HG02938 (cell line): ENCODE measurements around the gene ARHGEF5.
"Not testable (repeated sequence)": the region's sequence is repeated elsewhere in the genome, so short reads cannot be mapped to it uniquely, and the experiment has no call there.

Source experiments
- ATAC-seq: cut with Tn5 transposase; IDR thresholded peaks from one replicate; pipeline ENCODE4 v1.9.1; 2021; ENCODE audit warnings: mild to moderate bottlenecking, moderate library complexity; ENCODE audit not compliant: unreplicated experiment

The ARHGEF5 gene

GRCh38 chr7:144355176-144355822, at the start of gene ARHGEF5:
ARHGEF5 (plus strand) TSS chr7:144355402; CDS start chr7:144362670, 7,268 bp downstream.
- peak; percentile 79 for ATAC-seq

GRCh38 chr7:144309702-144310101, 45.5 kb upstream of the ARHGEF5 start:
- not testable (repeated sequence) for ATAC-seq

GRCh38 chr7:144311218-144311617, 44.0 kb upstream of the ARHGEF5 start:
- ATAC-seq, result not testable (repeated sequence)

GRCh38 chr7:144311872-144312469, 43.2 kb upstream of the ARHGEF5 start, which contains the start of gene OR2A1:
OR2A1 (plus strand) TSS chr7:144312419; CDS start chr7:144318125, 5,706 bp downstream.
- not testable (repeated sequence) for ATAC-seq

- ATAC-seq, result not testable (repeated sequence)
Measured at GRCh38 chr7:144317537-144317936, 37.7 kb upstream of the ARHGEF5 start.

GRCh38 chr7:144319547-144319946, 35.7 kb upstream of the ARHGEF5 start:
- ATAC-seq, result not testable (repeated sequence)

- ATAC-seq, result not testable (repeated sequence)
Measured at GRCh38 chr7:144321677-144322206, 33.5 kb upstream of the ARHGEF5 start.

- not testable (repeated sequence) for ATAC-seq
Measured at GRCh38 chr7:144323359-144323758, 31.8 kb upstream of the ARHGEF5 start.

GRCh38 chr7:144325868-144326267, 29.3 kb upstream of the ARHGEF5 start:
- ATAC-seq, result not testable (repeated sequence)

- not testable (repeated sequence) for ATAC-seq
Measured at GRCh38 chr7:144330044-144330443, 25.2 kb upstream of the ARHGEF5 start.

- peak; percentile 71 for ATAC-seq
Measured at GRCh38 chr7:144331221-144331995, 23.8 kb upstream of the ARHGEF5 start.

GRCh38 chr7:144331996-144332288, 23.3 kb upstream of the ARHGEF5 start:
- ATAC-seq, result not testable (repeated sequence)

GRCh38 chr7:144348625-144349024, 6.6 kb upstream of the ARHGEF5 start:
- not testable (repeated sequence) for ATAC-seq

GRCh38 chr7:144351667-144352066, 3.5 kb upstream of the ARHGEF5 start:
- ATAC-seq, result not testable (repeated sequence)

- ATAC-seq, result not testable (repeated sequence)
Measured at GRCh38 chr7:144356185-144356584, 983 bp downstream of the ARHGEF5 start.

- not testable (repeated sequence) for ATAC-seq
Measured at GRCh38 chr7:144356860-144357259, 1.7 kb downstream of the ARHGEF5 start.

- ATAC-seq, result not testable (repeated sequence)
Measured at GRCh38 chr7:144362061-144362460, 6.9 kb downstream of the ARHGEF5 start.

GRCh38 chr7:144365523-144365922, 10.3 kb downstream of the ARHGEF5 start:
- ATAC-seq, result not testable (repeated sequence)

GRCh38 chr7:144367250-144367649, 12.0 kb downstream of the ARHGEF5 start:
- not testable (repeated sequence) for ATAC-seq

- not testable (repeated sequence) for ATAC-seq
Measured at GRCh38 chr7:144369221-144369620, 14.0 kb downstream of the ARHGEF5 start.

GRCh38 chr7:144378651-144379050, 23.4 kb downstream of the ARHGEF5 start:
- no peak for ATAC-seq
